HG02970 (cell line): ENCODE measurements around the gene C3orf70.

Experiments
- ATAC-seq: cut with Tn5 transposase; IDR thresholded peaks from one replicate; pipeline ENCODE4 v1.9.1; 2021; ENCODE audit warnings: mild to moderate bottlenecking, moderate library complexity, moderate number of reproducible peaks; ENCODE audit not compliant: unreplicated experiment, low FRiP score

The C3orf70 gene

DNA sequence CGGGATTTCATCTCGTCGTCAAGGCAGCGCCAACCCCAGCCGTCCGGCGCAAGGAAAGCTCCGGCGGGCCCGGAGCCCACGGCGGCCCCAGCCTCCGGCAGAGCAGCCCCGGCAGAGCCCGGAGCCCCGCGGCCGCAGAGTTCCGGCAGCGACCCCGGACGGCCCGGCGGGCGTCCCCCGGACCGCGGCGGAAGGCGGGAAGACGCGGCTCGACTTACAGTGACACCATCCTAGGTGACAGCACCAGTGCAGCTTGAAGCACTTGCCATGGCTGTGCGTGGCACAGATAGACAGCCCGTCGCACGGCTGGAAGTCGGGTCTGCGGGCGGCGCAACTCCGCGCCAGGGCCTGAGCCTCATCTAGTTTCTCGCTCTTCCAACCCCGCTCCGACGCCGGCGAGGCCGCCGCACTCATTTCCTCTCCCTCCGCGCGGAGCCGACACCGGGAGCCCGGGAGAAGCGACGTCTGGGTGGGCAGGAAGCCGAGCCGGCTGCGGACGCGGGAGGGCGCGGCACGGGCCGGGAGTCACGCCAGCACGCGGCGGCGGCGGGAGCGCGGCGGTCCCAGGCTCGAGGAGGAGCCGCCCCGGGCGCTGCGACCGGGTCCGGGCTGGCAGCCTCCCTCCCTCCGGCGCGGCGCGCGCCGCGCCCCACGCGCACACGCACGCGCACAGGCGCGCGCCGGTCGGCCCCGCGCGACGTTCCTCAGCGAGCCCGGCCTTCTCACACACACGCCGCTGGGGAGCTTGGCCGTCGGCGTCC, at the start of gene C3orf70:
Gene C3orf70, minus strand, starts transcription at position 651 of the 761 bp plus-strand sequence. Its CDS starts 237 bp downstream, at position 414.
- ATAC-seq, result no peak

GRCh38 chr3:185200639-185201038, 47.8 kb upstream of the C3orf70 start:
- ATAC-seq, result no peak

DNA sequence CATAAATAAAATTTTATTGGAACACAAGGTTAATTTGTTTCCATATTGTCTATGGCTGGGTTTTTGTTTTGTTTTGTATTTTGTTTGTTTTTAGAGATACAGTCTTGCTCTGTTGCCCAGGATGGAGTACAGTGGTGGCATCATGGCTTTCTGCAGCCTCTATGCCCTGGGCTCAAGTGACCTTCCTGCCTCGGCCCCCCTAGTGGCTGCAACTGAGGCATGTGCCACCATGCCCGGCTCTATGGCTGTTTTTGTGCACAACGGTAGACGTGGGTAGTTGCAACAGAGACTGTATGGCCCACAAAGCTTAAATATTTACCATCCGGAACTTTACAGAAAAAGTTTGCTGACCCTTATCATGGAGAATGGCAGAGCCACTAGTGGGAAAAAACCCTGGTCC, 46.8 kb upstream of the C3orf70 start:
- no peak for ATAC-seq

GRCh38 chr3:185199206-185199605, 46.3 kb upstream of the C3orf70 start:
- ATAC-seq, result no peak

DNA sequence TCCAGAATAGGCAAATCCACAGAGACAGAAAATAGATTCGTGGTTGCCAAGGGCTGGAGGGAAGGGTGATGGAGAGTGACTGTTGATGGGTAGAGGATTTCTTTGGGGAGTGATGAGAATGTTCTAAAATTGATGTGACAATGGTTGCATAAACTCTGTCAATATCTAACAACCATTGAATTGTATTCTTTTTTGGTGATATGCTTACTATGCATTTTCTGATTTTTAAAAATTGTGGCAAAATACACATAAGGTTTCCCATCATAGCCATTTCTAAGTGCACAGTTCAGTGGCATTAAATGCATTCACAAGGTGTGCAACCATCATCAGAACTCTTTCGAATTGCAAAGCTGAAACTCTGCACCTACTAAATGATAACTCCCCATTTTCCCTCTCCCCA, 44.2 kb upstream of the C3orf70 start:
- ATAC-seq, result no peak

DNA sequence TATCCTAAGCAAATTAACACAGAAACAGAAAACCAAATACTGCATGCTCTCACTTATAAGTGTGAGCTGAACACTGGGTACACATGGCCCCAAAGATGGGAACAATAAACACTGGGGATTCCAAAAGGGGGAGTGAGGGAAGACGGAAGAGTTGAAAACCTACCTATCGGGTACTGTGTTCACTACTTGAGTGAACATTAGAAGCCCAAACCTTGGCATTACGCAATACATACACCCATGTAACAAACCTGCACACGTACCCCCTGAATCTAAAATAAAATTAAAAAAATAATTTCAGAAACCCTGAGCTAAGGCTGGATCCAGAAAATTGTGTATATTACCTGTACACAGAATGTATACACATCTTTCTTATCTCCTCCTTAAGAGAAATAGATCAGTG, 42.8 kb upstream of the C3orf70 start:
- no peak for ATAC-seq

DNA sequence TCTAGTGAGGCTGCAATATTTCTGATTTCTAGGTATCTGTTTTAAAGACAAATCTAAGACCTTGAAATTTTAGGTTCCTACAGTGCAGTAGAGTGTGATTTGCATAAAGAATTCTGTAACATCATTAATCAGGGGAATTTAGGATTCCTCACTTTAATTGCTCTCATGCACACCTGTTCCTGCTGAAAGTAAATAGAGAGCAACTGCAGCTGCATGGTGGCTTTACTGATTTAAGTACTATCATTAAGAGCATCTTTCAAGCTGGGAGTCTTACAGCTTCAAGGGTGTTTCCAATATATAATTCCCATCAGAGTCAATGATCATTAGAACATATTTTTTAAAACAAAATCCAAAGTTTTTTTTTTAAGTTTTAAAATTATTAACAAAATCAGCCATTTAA, 36.0 kb upstream of the C3orf70 start:
- ATAC-seq, result no peak

DNA sequence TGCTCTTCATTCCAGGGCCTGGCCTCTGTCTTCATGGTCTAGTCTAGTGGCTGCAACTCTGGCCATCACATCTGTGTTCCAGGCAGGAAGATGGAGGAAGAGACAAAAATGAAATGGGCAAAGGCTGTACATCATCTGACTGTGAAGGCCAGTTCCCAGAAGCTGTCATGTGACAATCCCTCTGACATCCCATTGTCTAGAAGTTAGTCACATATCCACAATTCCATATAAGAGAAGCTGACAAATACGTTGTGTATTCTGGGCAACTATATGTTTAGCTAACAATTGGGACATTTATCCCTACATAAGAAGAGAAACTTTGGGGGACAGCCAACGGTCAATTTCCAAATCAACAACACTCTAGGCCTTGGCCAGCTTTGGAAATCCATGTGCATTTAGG, 34.5 kb upstream of the C3orf70 start:
- no peak for ATAC-seq

DNA sequence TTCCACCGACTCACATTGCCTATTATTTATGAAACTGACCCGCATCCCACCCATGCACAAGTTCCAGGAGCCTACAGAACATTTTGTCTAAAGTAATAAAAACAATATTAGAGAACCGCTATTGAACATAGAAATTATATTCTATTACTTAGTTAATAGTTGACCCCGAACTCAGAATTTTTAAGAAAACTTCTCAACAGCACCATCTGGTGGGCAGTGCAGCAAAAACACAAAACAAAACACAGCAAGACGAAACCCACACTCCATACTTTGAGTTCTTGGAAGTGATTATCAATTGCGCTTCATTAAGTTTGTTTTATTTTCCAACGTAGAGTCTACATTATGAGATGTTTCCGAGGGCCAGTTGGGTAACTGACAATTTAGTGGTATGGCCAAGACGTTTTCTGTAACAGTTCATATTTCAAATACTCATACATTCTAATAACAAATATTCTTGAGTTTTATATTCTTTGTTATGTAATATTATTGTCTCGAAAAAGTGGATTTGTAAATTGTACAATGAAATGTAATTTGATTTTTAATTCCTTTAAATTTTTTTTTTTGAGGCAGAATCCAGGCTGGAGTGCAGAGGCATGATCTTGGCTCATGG, 24.0 kb upstream of the C3orf70 start:
- ATAC-seq, result no peak

- no peak for ATAC-seq
Measured at GRCh38 chr3:185175370-185175987, 22.6 kb upstream of the C3orf70 start.

DNA sequence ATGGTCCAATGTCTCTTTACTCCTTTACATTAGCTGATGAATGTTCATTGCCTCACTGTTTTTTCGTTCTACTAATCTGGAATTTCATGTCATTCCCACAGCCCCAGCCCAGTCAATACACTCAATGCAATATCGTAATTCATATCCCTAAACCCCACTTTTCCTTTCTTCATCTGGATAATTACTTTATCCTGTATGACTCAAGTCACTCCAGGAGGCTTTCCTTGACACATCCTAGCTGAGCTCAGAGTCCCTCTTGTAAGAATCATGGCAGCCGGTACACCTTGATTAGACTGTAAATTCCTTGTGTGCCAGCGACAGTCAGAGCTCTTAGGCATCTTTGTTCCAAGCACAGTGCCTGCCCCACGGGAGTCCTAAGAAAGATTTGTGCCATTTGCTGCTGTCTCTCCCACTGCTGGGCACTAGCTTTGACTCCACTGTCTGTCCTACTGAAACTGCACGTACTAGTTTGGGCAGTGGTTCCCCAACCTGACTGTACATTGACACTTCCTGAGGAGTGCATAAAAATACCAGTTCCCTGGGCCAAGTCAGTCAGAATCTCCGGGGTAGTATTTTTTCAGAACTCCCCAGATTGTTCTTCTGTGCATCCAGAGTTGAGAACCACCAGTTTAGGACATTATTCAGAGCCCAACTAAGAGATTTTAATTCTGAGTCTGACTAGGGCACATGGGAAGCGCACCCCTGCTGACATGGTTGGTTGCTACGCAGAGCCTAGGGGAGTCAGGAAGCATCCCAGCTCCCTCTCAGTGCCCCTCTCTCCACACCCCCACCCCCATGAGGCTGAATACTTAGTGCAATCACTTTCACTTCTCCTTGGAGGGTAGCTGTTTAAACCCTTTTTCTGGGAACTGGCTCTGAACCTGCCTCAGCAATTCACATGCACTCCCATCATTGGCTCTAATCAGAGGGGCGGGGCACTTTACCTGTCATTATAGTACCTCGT, 19.5 kb upstream of the C3orf70 start:
- no peak for ATAC-seq

DNA sequence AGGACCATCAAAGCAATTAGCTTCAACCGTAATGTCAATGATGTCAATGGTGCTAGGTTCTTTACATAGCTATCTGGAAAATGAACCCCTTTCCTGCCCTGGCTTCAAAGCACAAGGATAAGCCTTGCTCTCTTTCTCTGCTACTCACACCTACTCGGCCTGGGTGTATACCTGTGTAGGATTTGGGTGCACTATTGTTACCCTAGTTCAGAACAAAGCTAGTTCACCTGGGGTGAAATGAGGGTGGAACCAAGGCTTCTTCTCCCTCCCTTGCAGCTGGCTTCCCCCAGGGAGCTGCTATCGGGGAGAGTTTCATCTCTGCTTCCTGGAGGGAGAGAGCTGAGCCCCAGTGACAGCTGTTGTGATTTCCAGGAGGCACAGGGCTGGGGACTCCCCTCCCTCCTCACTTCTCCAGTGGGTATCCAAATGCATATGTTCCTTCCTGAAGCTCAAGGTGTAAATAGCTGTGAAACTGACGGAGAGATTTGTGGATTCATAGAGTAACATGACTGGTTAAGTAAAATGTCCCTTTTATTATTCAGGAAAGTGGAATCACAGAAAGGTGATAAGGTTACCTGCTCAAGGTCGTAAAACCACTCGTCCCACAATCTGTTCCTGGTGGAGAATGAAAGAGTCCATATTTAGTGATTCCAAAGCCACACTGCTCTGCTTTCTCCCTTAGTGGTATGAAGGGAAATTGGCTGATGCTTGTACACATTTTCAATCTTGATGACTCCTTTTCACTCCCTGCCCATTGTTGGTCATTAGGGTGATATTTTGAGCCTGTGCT, 11.8 kb upstream of the C3orf70 start:
- ATAC-seq, result no peak

DNA sequence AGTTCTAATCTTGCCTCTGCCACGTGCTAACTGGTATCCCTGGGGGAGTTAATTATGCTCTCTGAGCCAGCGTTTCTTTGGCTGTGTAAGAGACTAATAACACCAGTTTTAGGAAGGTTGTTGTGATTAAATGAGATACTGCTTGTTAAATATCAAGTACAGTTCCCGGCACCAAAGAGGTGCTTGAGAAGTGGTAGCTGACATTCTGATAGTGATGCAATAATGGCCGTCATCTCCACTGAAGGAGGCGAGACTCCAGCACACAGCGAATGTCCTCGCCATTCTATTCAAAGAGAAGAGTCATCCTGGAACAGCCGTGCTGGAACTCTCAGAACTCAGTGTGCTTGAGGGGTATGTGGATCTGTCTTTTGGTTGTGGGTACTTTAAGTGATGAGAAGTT, 9.8 kb upstream of the C3orf70 start:
- ATAC-seq, result no peak

GRCh38 chr3:185161761-185162160, 8.9 kb upstream of the C3orf70 start:
- ATAC-seq, result no peak

DNA sequence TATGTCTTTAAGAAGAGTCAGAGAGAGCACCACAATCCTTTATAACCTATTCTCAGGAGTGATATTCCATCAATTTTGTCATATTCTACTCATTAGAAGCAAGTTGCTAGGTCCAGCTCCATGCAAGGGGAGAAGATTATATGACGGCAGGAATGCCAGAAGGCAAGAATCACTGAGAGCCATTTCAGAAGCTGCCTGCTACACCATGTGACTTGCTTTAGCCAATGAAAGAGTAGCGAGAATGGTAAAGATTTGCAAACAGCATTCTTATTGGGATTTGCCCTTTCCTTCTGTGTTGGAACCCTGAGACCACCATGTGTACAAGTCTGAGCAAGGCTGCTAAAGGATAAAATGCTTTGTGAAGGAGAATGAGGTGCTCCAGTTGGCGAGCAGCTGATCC, 4.5 kb upstream of the C3orf70 start:
- ATAC-seq, result no peak

GRCh38 chr3:185155678-185156077, 2.8 kb upstream of the C3orf70 start:
- no peak for ATAC-seq

- ATAC-seq, result no peak
Measured at GRCh38 chr3:185153861-185154629, 1.2 kb upstream of the C3orf70 start.

DNA sequence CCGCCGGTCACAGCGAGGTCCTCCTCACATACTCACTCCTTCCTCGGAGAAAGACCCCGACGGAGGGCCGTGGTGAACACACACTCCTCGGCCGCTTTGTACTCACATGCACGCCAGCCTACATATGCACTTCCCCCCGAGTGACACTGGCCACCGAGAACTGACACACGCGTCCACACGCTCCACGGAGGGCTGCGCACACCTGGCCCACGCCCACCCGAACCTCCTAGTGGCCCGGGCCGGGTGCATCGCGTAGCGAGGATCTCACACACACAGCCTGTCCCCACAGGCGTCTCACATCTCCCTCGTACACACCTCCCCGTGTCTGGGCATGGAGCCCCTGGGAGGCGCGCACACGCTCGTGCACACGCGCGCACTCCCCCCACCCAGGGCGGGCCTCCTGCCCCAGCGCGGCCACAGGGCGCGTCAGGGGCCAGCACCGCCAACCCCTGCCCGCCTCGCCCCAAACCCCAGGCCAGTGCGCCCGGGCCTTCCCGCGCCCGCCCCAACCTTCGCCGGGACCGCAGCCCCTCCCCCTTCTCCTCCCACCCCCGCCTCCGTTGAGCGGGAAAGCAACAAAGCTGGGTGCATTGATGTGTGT, 411 bp upstream of the C3orf70 start:
- no peak for ATAC-seq

- no peak for ATAC-seq
Measured at GRCh38 chr3:185151964-185152409, 873 bp downstream of the C3orf70 start.
